Inferior parietal cortex (tissue), 1 donor: ENCODE results near the gene DCTN1.

ENCODE experiments used
- DNase-seq: peaks from one replicate; pipeline ENCODE4 v3.0.0-alpha.2; 2016; ENCODE audit errors: extremely low spot score

Gene DCTN1

GRCh38 chr2:74414441-74414840 lies 34.3 kb upstream of the DCTN1 start:
- DNase-seq: no peak

- no peak for DNase-seq
Observed at GRCh38 chr2:74413001-74413698, 33.0 kb upstream of the DCTN1 start.

DNA sequence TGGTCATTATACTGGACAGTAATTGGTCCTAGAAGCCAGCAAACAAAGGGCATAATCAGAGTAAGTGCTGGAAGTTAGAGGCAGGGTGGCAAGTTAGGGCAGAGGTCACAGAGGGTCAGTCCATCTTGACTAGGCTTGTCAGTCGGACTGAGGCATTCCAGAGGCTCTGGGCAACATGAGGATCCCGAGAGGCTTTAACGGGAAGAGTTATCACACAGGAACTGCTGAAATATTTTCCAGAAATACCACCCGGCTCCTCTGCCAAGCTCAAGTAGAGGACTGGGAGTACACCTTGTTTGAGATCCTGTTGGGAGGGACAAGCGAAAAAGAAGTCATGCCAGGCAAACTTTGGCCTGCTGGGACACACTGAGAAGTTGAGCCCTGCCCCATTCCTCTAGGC lies 27.6 kb upstream of the DCTN1 start:
- DNase-seq: no peak

DNA sequence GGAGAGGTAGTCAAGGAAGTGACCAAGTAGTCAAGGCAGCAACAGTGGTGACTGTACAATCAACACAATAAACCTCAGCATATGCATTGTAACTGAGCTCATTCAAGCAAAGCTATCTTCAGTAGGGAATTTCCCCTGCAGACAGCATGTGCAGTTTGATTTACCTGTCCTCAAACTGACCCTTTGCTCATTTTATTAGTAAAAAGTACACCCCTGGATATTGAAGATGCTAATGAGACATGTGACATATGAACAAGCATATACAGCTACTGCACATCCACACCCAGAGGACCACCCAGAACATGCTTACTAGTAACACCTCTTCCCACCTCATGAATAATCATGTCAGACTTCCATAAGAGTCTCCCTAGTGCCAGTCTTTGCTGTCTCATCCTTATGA lies 25.9 kb upstream of the DCTN1 start:
- DNase-seq: no peak

DNA sequence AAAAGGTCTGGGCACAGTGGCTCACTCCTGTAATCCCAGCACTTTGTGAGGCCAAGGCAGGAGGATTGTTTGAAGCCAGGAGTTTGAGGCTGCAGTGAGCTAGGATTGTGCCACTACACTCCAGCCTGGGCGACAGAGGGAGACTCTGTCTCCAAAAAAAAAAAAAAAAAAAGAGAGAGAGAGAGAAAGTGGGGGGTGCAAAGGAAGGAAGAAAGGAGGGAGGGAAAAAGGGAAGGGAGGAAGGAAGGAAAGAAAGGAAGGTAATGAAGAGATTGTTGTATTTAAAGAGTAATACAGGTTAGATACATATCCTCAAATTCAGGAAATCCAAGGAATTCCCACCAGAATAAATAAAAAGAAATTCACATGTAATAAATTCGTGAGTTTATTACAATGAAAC lies 21.8 kb upstream of the DCTN1 start:
- no peak for DNase-seq

GRCh38 chr2:74399785-74400184 lies 19.7 kb upstream of the DCTN1 start:
- no peak for DNase-seq

GRCh38 chr2:74396149-74396548 lies 16.0 kb upstream of the DCTN1 start:
- no peak for DNase-seq

- DNase-seq: no peak
Observed at GRCh38 chr2:74393525-74393924, 13.4 kb upstream of the DCTN1 start.

DNA sequence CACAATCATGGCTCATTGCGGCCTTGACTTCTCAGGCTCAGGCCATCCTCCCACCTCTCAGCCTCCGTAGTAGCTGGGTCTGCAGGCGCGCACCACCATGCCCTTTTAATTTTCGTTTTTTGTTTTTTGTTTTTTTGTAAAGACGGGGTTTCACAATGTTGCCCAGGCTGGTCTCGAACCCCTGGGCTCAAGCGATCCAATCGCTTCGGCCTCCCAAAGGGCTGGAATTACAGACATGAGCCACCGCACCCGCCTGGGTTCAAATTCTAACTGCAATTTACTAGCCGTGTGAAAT lies 12.3 kb upstream of the DCTN1 start:
- no peak for DNase-seq

DNA sequence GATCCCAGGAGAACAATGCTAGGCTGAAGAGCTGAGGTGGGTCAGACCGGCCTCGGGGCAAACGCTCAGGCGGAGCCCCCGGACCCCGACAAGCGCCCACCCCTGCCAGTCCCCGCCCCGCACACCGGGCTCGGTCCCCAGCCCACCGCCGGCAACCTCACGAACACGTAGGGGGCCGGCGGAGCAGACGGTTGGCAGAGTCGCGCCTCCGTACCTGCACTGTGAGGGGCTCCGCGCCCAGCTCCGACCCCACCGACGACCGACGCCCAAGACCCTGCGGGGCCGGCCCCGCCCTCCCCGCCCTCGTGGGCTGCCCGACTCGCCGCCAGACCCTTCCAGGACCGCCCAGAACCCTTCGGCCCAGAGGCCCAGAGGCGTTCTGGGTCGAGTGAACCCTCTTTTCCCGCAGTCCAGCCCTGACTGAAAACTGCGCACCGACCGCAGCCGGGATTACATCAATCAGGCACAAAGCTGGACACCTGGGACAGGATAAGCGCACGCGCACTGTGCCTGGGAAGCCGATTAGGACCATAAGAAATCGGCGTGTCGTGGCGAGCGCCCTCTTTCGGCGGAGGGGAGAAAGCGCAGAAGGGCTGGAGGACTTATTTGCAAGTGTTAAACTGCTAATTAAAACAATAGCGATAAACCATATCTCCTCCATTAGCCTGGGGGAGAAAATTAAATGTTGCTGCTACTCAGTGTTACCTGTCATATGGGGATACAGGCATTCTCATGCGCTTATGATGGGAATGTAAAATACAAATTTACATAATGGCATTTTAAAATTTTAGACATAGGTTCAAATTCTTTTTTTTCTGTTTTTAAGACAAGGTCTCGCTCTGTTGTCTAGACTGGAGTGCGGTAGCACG lies 11.7 kb upstream of the DCTN1 start:
- DNase-seq: peak; percentile 98

- DNase-seq: no peak
Observed at GRCh38 chr2:74391209-74391579, 11.1 kb upstream of the DCTN1 start.

- no peak for DNase-seq
Observed at GRCh38 chr2:74390606-74391005, 10.5 kb upstream of the DCTN1 start.

GRCh38 chr2:74387346-74387745 lies 7.2 kb upstream of the DCTN1 start:
- no peak for DNase-seq

GRCh38 chr2:74385396-74385795 lies 5.3 kb upstream of the DCTN1 start:
- peak; percentile 89 for DNase-seq

GRCh38 chr2:74384051-74384450 lies 3.9 kb upstream of the DCTN1 start:
- no peak for DNase-seq

DNA sequence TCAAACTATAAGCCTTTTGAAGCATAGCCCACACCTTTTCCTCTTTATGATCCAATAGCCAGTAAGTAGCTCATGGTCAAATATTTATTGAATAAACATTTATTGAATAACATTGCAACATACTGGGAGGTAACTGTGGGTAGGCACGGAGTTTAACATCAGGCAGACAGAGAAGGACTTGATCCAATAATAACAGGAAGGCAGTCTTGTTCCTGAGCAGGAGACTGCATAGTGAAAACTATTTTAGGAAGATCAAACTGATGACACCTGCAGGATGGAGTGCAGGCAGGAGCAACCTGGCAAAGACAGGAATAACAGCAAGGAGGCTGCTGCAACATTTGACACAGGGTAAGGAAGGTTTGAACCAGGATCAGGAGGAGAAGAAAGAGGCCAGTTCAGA lies 3.1 kb upstream of the DCTN1 start:
- DNase-seq: no peak

DNA sequence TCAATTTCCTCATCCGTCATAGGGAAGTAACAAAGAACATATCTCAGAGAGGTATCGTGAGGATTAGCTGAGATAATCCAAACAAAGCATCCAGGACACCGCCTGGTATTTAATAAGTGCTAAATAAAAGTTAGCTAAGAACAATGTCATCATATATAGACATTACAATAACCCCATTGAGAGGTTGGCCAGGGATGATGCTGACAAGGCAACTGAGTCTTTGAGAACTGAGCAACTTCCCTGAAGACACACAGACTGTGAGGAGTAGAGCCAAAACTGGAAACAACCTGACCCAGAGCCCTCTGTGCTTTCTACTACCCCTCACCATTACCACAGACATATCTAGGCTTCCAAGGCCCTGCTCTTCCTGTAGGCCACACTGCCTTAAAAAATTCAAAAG lies 1.6 kb upstream of the DCTN1 start:
- no peak for DNase-seq

GRCh38 chr2:74378007-74378406 lies 2.1 kb downstream of the DCTN1 start:
- no peak for DNase-seq

DNA sequence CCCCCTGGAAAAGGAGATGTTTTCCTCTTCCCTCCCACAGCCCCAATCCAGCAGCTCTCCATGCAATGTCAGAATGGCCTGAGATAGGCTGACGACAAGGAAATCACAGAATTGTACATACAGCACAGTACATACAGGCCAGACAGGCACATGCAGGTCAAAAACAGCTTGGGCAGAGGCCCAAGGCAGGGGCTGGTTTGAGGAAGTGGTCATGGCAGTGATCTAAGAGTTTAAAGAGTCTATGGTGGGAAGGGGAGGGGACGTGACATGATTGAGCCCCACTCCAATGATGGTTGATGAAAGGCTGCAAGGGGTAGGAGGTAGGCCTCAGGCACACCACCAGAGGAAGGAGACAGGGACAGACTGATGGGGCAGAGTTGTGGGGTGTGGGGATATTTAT lies 4.3 kb downstream of the DCTN1 start:
- DNase-seq: no peak

DNA sequence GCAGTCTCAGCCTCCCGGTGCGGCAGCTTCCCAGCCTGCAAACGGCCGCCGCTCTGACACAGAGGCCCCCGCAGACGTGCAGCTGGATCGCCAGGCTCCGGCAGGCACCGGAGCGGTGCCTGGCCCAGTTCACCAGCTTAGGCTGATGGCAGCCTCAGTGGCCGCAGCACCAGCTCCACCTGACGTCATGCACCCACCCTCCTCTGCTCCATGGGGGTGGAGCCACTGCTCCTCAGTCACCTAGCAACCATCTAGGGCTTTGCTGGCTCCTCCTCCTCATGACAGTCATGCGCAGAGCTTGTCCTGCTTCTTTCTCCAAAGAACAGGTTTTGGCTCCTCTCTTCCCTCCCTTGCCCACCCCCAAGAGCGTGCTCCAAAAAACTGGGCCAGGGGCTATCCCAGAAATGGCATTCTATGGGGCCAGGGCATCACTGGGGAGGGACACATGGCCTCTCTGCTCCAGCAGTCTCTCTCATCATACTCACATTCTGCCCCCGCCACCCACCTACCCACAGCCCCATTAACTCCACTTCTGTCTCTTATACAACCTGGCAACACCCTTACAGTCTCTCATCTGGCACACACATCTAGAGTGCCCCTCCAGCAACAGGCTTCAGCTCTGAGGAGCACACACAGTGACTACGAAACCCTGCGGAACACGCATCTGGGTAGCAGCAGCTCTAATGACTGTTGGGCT lies 5.5 kb downstream of the DCTN1 start:
- peak; percentile 94 for DNase-seq

GRCh38 chr2:74373985-74374384 lies 6.1 kb downstream of the DCTN1 start:
- no peak for DNase-seq

GRCh38 chr2:74373221-74373676 lies 6.9 kb downstream of the DCTN1 start:
- no peak for DNase-seq

DNA sequence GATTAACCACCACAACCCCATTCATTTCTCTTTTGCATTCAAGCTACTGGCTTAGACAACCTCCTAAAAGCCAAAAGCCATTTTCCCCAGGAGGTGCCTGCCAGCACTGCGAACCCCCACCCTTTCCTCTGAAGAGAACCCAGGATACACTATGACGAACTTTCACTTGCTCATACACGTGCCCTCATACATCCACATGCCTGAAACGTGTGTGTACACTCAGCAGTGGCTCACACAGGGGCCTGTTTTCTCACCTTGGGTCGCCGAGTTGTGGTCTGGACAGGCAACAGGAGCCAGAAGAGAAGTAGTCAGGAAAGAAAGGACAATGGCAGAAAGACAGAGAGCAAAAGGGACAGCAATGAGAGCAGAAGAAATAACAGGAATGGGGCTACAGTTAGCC lies 7.4 kb downstream of the DCTN1 start:
- DNase-seq: no peak
